H9 (cell line): ENCODE data around the gene CSNK2A2. TPM values are rescaled to one million over a fixed set of nuclear protein-coding genes. Genes with fewer than 3 reads are reported as not detected.

ENCODE experiments used
- DNase-seq: peaks from one replicate; pipeline ENCODE4 v3.0.0-alpha.2; 2017
- H2AFZ ChIP-seq: one replicate; pipeline ENCODE4 v1.6.1; 2013; ENCODE audit warnings: mild to moderate bottlenecking, low read length, control low read depth, moderate library complexity
- H2AK5ac ChIP-seq: 2 replicates; pipeline ENCODE4 v1.6.1; 2013; ENCODE audit warnings: low read length, control low read depth, mixed read lengths; ENCODE audit not compliant: insufficient read length
- H2BK120ac ChIP-seq: one replicate; pipeline ENCODE4 v1.6.1; 2013; ENCODE audit warnings: low read depth, mild to moderate bottlenecking, low read length, control low read depth, inconsistent platforms; ENCODE audit not compliant: poor library complexity, severe bottlenecking
- H2BK12ac ChIP-seq: 2 replicates; pipeline ENCODE4 v1.6.1; 2013; ENCODE audit warnings: low read length, control low read depth, mixed read lengths, low read depth; ENCODE audit not compliant: insufficient read length
- H2BK15ac ChIP-seq: 2 replicates; pipeline ENCODE4 v1.6.1; 2013; ENCODE audit warnings: low read depth, low read length, control low read depth
- H2BK20ac ChIP-seq: one replicate; pipeline ENCODE4 v1.6.1; 2013; ENCODE audit warnings: low read depth, mild to moderate bottlenecking, low read length, control low read depth, inconsistent platforms; ENCODE audit not compliant: poor library complexity, severe bottlenecking
- H2BK5ac ChIP-seq: 2 replicates; pipeline ENCODE4 v1.6.1; 2013; ENCODE audit warnings: low read length, control low read depth, mixed read lengths; ENCODE audit not compliant: insufficient read length
- H3K14ac ChIP-seq: 2 replicates; pipeline ENCODE4 v1.6.1; 2013; ENCODE audit warnings: low read length, control low read depth; ENCODE audit not compliant: insufficient read depth
- H3K18ac ChIP-seq: 2 replicates; pipeline ENCODE4 v1.6.1; 2013; ENCODE audit warnings: low read depth, mild to moderate bottlenecking, mixed read lengths, low read length, control low read depth; ENCODE audit not compliant: insufficient read length
- H3K23ac ChIP-seq: 2 replicates; pipeline ENCODE4 v1.6.1; 2013; ENCODE audit warnings: low read length, control low read depth, mixed read lengths, low read depth; ENCODE audit not compliant: insufficient read length
- H3K23me2 ChIP-seq: 2 replicates; pipeline ENCODE4 v1.6.1; 2013; ENCODE audit warnings: low read depth, mild to moderate bottlenecking, mixed read lengths, low read length, control low read depth; ENCODE audit not compliant: insufficient read length, poor library complexity, severe bottlenecking
- H3K27ac ChIP-seq: 2 replicates; pipeline ENCODE4 v1.5.1; 2013; ENCODE audit warnings: low read length, control low read depth, mixed read lengths, low read depth; ENCODE audit not compliant: insufficient read length
- H3K27me3 ChIP-seq: 2 replicates; pipeline ENCODE4 v1.6.1; 2013; ENCODE audit warnings: low read length, control low read depth, inconsistent platforms; ENCODE audit not compliant: insufficient read depth
- H3K4ac ChIP-seq: 2 replicates; pipeline ENCODE4 v1.6.1; 2013; ENCODE audit warnings: low read depth, mild to moderate bottlenecking, control low read depth, inconsistent platforms, low read length, moderate library complexity
- H3K4me1 ChIP-seq: 2 replicates; pipeline ENCODE4 v1.6.1; 2013; ENCODE audit warnings: low read length, control low read depth, inconsistent platforms; ENCODE audit not compliant: insufficient read depth
- H3K4me2 ChIP-seq: 2 replicates; pipeline ENCODE4 v1.6.1; 2013; ENCODE audit warnings: low read length, control low read depth, mixed read lengths; ENCODE audit not compliant: insufficient read length, insufficient read depth
- H3K56ac ChIP-seq: 2 replicates; pipeline ENCODE4 v1.6.1; 2013; ENCODE audit warnings: low read depth, mild to moderate bottlenecking, mixed read lengths, low read length, control low read depth; ENCODE audit not compliant: insufficient read length
- H3K79me1 ChIP-seq: 2 replicates; pipeline ENCODE4 v1.6.1; 2013; ENCODE audit warnings: low read depth, mild to moderate bottlenecking, moderate library complexity, low read length, control low read depth, inconsistent platforms; ENCODE audit not compliant: insufficient read depth, poor library complexity, severe bottlenecking
- H3K79me2 ChIP-seq: 2 replicates; pipeline ENCODE4 v1.6.1; 2013; ENCODE audit warnings: low read length, control low read depth, inconsistent platforms; ENCODE audit not compliant: insufficient read depth
- H3K9ac ChIP-seq: 2 replicates; pipeline ENCODE4 v1.6.1; 2013; ENCODE audit warnings: low read length, control low read depth, mixed read lengths; ENCODE audit not compliant: insufficient read length; ENCODE audit errors: extremely low read depth
- H3K9me3 ChIP-seq: one replicate; pipeline ENCODE4 v1.6.1; 2013; ENCODE audit warnings: low read depth, low read length, inconsistent platforms; ENCODE audit not compliant: control insufficient read depth
- H3T11ph ChIP-seq: one replicate; pipeline ENCODE4 v1.6.1; 2013; ENCODE audit warnings: mild to moderate bottlenecking, low read length, control low read depth, inconsistent platforms
- H4K20me1 ChIP-seq: one replicate; pipeline ENCODE4 v1.6.1; 2013; ENCODE audit not compliant: control insufficient read depth, insufficient read length, insufficient read depth
- H4K5ac ChIP-seq: 2 replicates; pipeline ENCODE4 v1.6.1; 2013; ENCODE audit warnings: low read depth, mild to moderate bottlenecking, mixed read lengths, low read length, control low read depth; ENCODE audit not compliant: insufficient read length
- H4K8ac ChIP-seq: replicated peaks from 2 replicates; pipeline ENCODE4 v1.6.1; 2013; ENCODE audit warnings: low read length, control low read depth, mixed read lengths, low read depth; ENCODE audit not compliant: insufficient read length
- H4K91ac ChIP-seq: 2 replicates; pipeline ENCODE4 v1.6.1; 2013; ENCODE audit warnings: low read depth, mild to moderate bottlenecking, moderate library complexity, mixed read lengths, low read length, control low read depth; ENCODE audit not compliant: insufficient read length
- H3K27ac Mint-ChIP-seq, 3 experiments: 2 replicates in 2 of 3; 3 replicates in 1 of 3; pipeline ENCODE4 v1.8.0; 2020 to 2021; ENCODE audit warnings: mixed read lengths in 3 of 3, mild to moderate bottlenecking in 1 of 3, moderate library complexity in 1 of 3
- H3K27me3 Mint-ChIP-seq: 2 replicates; pipeline ENCODE4 v1.8.0; 2021; ENCODE audit warnings: low read depth, mild to moderate bottlenecking, moderate library complexity, mixed read lengths
- H3K36me3 Mint-ChIP-seq, 3 experiments: 2 replicates in 2 of 3; 3 replicates in 1 of 3; pipeline ENCODE4 v1.8.0; 2020 to 2021; ENCODE audit warnings: low read depth in 3 of 3, mixed read lengths in 3 of 3; ENCODE audit not compliant: insufficient read depth in 1 of 3
- H3K4me1 Mint-ChIP-seq, 2 experiments: 2 replicates each; pipeline ENCODE4 v1.8.0; 2020; ENCODE audit warnings: mixed read lengths in 2 of 2
- H3K4me3 Mint-ChIP-seq, 2 experiments: 2 replicates in 1 of 2; 3 replicates in 1 of 2; pipeline ENCODE4 v1.8.0; 2020 to 2021; ENCODE audit warnings: mild to moderate bottlenecking in 2 of 2, mixed read lengths in 2 of 2, moderate library complexity in 1 of 2
- H3K9me3 Mint-ChIP-seq, 2 experiments: 2 replicates in 1 of 2; 3 replicates in 1 of 2; pipeline ENCODE4 v1.8.0; 2020; ENCODE audit warnings: mild to moderate bottlenecking in 2 of 2, mixed read lengths in 2 of 2, moderate library complexity in 1 of 2
- CTCF ChIP-seq: fragments of 200-600 bp; sonication (generic); conservative IDR thresholded peaks from 3 replicates; pipeline ENCODE4 v1.8.0; 2021; ENCODE audit warnings: antibody characterized with exemption, mild to moderate bottlenecking
- WGBS: extraction: QIAGEN DNeasy Blood & Tissue Kit; methylation state at CpG from one replicate; pipeline ENCODE4 v1.1.7; 2013; ENCODE audit warnings: missing lambda C conversion rate, low lambda C conversion rate, mixed read lengths; ENCODE audit not compliant: insufficient read length; ENCODE audit errors: extremely low coverage; 5-methylcytosine and 5-hydroxymethylcytosine counted together
- total RNA-seq: library from RNA; stranded (reverse); gene quantifications from 2 replicates; pipeline ENCODE4 v1.2.1, GENCODE V29; 2021

Gene CSNK2A2
- total RNA-seq, 1 experiment from 2014 or later = 134 TPM

- peaks cover 29 to 30% of the 10 kb centered on the region in 2 experiments for H3K4me1 Mint-ChIP-seq
- Histone ChIP-seq H2BK5ac (no peak overlapping the region), H3K23ac (no peak overlapping the region), H3K56ac (no peak overlapping the region), H2BK12ac (no peak overlapping the region), H4K91ac (no peak overlapping the region), H3T11ph (no peak overlapping the region), H3K4me1 (peaks cover 10% of the 10 kb centered on the region), H2BK120ac (no peak overlapping the region), H2AFZ (no peak overlapping the region), H3K27me3 (no peaks in the 10 kb centered on the region), H3K23me2 (peaks cover 6% of the 10 kb centered on the region), H3K4me2 (peak overlapping the region; percentile 86), H4K5ac (no peak overlapping the region), H3K9me3 (no peaks in the 10 kb centered on the region), H2BK20ac (no peak overlapping the region), H4K20me1 (no peaks in the 10 kb centered on the region), H4K8ac (no peak overlapping the region), H3K79me2 (peaks cover 25% of the 10 kb centered on the region), H3K18ac (no peak overlapping the region), H2AK5ac (no peak overlapping the region), H3K9ac (no peak overlapping the region), H2BK15ac (no peak overlapping the region), H3K27ac (no peak overlapping the region), H3K14ac (no peak overlapping the region), H3K79me1 (peaks cover 13% of the 10 kb centered on the region), H3K4ac (no peak overlapping the region)
- H3K36me3 Mint-ChIP-seq = no peaks in the 10 kb centered on the region
- no peak for DNase-seq
- no peaks in the 10 kb centered on the region for H3K27me3 Mint-ChIP-seq
- peak overlapping the region; percentile 89 to 94 for H3K4me3 Mint-ChIP-seq
- no peaks in the 10 kb centered on the region; a peak in 1 of 5 replicates for H3K9me3 Mint-ChIP-seq
- H3K27ac Mint-ChIP-seq = no peak overlapping the region; a peak in 1 of 7 replicates
- peak; percentile 25; the same call in 1 of the 3 replicates for TF ChIP-seq CTCF
- no CpG with 5 or more reads among the region's 4 CpGs for WGBS
These were observed 70.3 kb downstream of the CSNK2A2 start for GRCh38 chr16:58127634-58128033.
